DMS79 treated with DMSO at 0.1 percent for 48 hours (cell line): ENCODE measurements around the gene ADD2.

Experiments used
- DNase-seq: peaks from one replicate; lab custom pipeline; 2025; lab: John Stamatoyannopoulos, UW

ADD2 gene

GRCh38 chr2:70702711-70703395 lies 65.1 kb downstream of the ADD2 start:
- no peak for DNase-seq

- no peak for DNase-seq
Observed at GRCh38 chr2:70698847-70699246, 69.2 kb downstream of the ADD2 start.

- no peak for DNase-seq
Observed at GRCh38 chr2:70697603-70698383, 70.2 kb downstream of the ADD2 start.

GRCh38 chr2:70696142-70696541 lies 71.9 kb downstream of the ADD2 start:
- DNase-seq, result no peak

GRCh38 chr2:70692256-70692655 lies 75.7 kb downstream of the ADD2 start:
- DNase-seq, result no peak

GRCh38 chr2:70691497-70692140 lies 76.4 kb downstream of the ADD2 start:
- DNase-seq, result no peak

GRCh38 chr2:70690846-70691245 lies 77.2 kb downstream of the ADD2 start:
- DNase-seq, result no peak

- DNase-seq, result no peak
Observed at GRCh38 chr2:70688427-70688826, 79.6 kb downstream of the ADD2 start.

GRCh38 chr2:70687461-70687795 lies 80.6 kb downstream of the ADD2 start:
- no peak for DNase-seq

GRCh38 chr2:70686577-70687460 lies 81.2 kb downstream of the ADD2 start:
- no peak for DNase-seq

- DNase-seq, result peak; percentile 31
Observed at GRCh38 chr2:70685771-70686171, 82.2 kb downstream of the ADD2 start.

GRCh38 chr2:70684846-70685622 lies 83.0 kb downstream of the ADD2 start:
- no peak for DNase-seq

- no peak for DNase-seq
Observed at GRCh38 chr2:70683455-70683854, 84.5 kb downstream of the ADD2 start.

GRCh38 chr2:70680735-70681134 lies 87.3 kb downstream of the ADD2 start:
- DNase-seq, result no peak

- DNase-seq, result no peak
Observed at GRCh38 chr2:70679259-70679658, 88.7 kb downstream of the ADD2 start.

- no peak for DNase-seq
Observed at GRCh38 chr2:70678576-70679143, 89.3 kb downstream of the ADD2 start.

GRCh38 chr2:70676301-70677035 lies 91.5 kb downstream of the ADD2 start:
- DNase-seq, result no peak

- DNase-seq, result no peak
Observed at GRCh38 chr2:70675862-70676261, 92.1 kb downstream of the ADD2 start.

- no peak for DNase-seq
Observed at GRCh38 chr2:70674636-70675430, 93.2 kb downstream of the ADD2 start.
